HCT116 (cell line): Measurements from ENCODE around the gene MRPS27. TPM values are rescaled to one million over a fixed set of nuclear protein-coding genes. Genes with fewer than 3 reads are reported as not detected.

ENCODE experiments used
- ATAC-seq: fragments of 200-7000 bp; cut with Tn5 transposase; 2 replicates; pipeline ENCODE4 v1.9.1; 2020; ENCODE audit warnings: mild to moderate bottlenecking, moderate library complexity
- BruUV-seq: library from RNA; stranded (reverse); fragments of 400-500 nt; replicated peaks from 2 replicates; lab custom pipeline; 2021; lab: Mats Ljungman, UMichigan
- CTCF ChIA-PET: fragments of 300-600 bp; sonication (Branson Sonifier 250); formaldehyde crosslinking; loops from one replicate; lab custom pipeline; 2021; ENCODE audit warnings: antibody characterized with exemption; lab: Charles Lee
- POLR2A ChIA-PET: fragments of 300-600, 350-600 bp; sonication (Branson Sonifier 250); formaldehyde crosslinking; loops from one replicate; lab custom pipeline; 2021; ENCODE audit warnings: antibody characterized with exemption; lab: Charles Lee
- RAD21 ChIA-PET, 2 experiments: fragments of 300-600 bp; sonication (Branson Sonifier 250); formaldehyde crosslinking; loops; one replicate each; lab custom pipeline; 2023; ENCODE audit warnings: low total read pairs in 2 of 2; ENCODE audit not compliant: uncharacterized antibody in 2 of 2, unreplicated experiment in 2 of 2, low non-redundant PET in 1 of 2; lab: Charles Lee
- DNase-seq: peaks from one replicate; pipeline ENCODE4 v3.0.0-alpha.2; 2010; ENCODE audit warnings: low read depth, low spot score
- H2AFZ ChIP-seq: fragments of 200-600 bp; shearing (Covaris generic), sonication (generic); 2 replicates; pipeline ENCODE4 v1.6.1; 2017; ENCODE audit warnings: low read depth, mixed run types, mixed read lengths, antibody characterized with exemption, low read length; ENCODE audit not compliant: poor library complexity, severe bottlenecking
- H3K27ac ChIP-seq: 2 replicates; pipeline ENCODE4 v1.5.1; 2012; ENCODE audit warnings: low read depth, low read length
- H3K27me3 ChIP-seq: fragments of 200-600 bp; sonication (generic); 2 replicates; pipeline ENCODE4 v1.6.1; 2016; ENCODE audit warnings: mixed run types, low read length, mixed read lengths; ENCODE audit not compliant: insufficient read depth
- H3K36me3 ChIP-seq, 2 experiments: fragments of 200-500 bp in 1 of 2; fragments of 200-600 bp in 1 of 2; sonication (Bioruptor generic) in 1 of 2; sonication (generic) in 1 of 2; 2 replicates each; pipeline versions ENCODE4 v1.5.1 to v1.6.1; 2014 to 2016; ENCODE audit warnings: low read length in 2 of 2, inconsistent platforms in 1 of 2, mixed read lengths in 1 of 2, mixed run types in 1 of 2; ENCODE audit not compliant: insufficient read depth in 2 of 2, control insufficient read depth in 1 of 2
- H3K4me1 ChIP-seq, 2 experiments: fragments of 200-600 bp in 1 of 2; sonication (generic) in 1 of 2; 2 replicates each; pipeline versions ENCODE4 v1.5.1 to v1.6.1; 2012 to 2017; ENCODE audit warnings: low read length in 2 of 2, inconsistent platforms in 1 of 2, mild to moderate bottlenecking in 1 of 2, mixed read lengths in 1 of 2, mixed run types in 1 of 2, moderate library complexity in 1 of 2; ENCODE audit not compliant: insufficient read depth in 2 of 2, control insufficient read depth in 1 of 2
- H3K4me2 ChIP-seq: fragments of 200-600 bp; sonication (generic); 2 replicates; pipeline ENCODE4 v1.6.1; 2017; ENCODE audit warnings: mixed run types, low read length, mixed read lengths
- H3K4me3 ChIP-seq, 2 experiments: fragments of 200-600 bp in 1 of 2; sonication (generic) in 1 of 2; replicated peaks in 1 of 2; 2 replicates each; pipeline ENCODE4 v1.5.1; 2011 to 2016; ENCODE audit warnings: low read length in 2 of 2, control low read depth in 1 of 2, low read depth in 1 of 2, mild to moderate bottlenecking in 1 of 2, mixed read lengths in 1 of 2, mixed run types in 1 of 2
- H3K79me2 ChIP-seq: fragments of 200-600 bp; sonication (generic); 2 replicates; pipeline ENCODE4 v1.6.1; 2017; ENCODE audit warnings: mild to moderate bottlenecking, mixed run types, low read length, moderate library complexity, mixed read lengths; ENCODE audit not compliant: insufficient read depth
- H3K9ac ChIP-seq: fragments of 200-600 bp; sonication (generic); 2 replicates; pipeline ENCODE4 v1.6.1; 2016; ENCODE audit warnings: low read length, mixed read lengths
- H3K9me2 ChIP-seq: fragments of 200-600 bp; sonication (generic), shearing (Covaris generic); 2 replicates; pipeline ENCODE4 v1.6.1; 2017; ENCODE audit warnings: mixed run types, mild to moderate bottlenecking, moderate library complexity; ENCODE audit not compliant: insufficient read depth
- H3K9me3 ChIP-seq, 2 experiments: fragments of 200-500 bp in 1 of 2; fragments of 200-600 bp in 1 of 2; sonication (Bioruptor generic) in 1 of 2; sonication (generic) in 1 of 2; 2 replicates each; pipeline ENCODE4 v1.6.1; 2014 to 2017; ENCODE audit warnings: low read length in 2 of 2, mixed read lengths in 2 of 2, inconsistent platforms in 1 of 2, low read depth in 1 of 2, mild to moderate bottlenecking in 1 of 2, mixed run types in 1 of 2, moderate library complexity in 1 of 2; ENCODE audit not compliant: control insufficient read depth in 1 of 2, insufficient read depth in 1 of 2
- H4K20me1 ChIP-seq: fragments of 200-600 bp; sonication (generic), shearing (Covaris generic); 2 replicates; pipeline ENCODE4 v1.6.1; 2017; ENCODE audit warnings: mixed run types, mild to moderate bottlenecking, moderate library complexity; ENCODE audit not compliant: insufficient read depth
- CEBPB ChIP-seq: IDR thresholded peaks from 2 replicates; pipeline ENCODE4 v1.6.1; 2012; ENCODE audit warnings: low read depth
- ELF1 ChIP-seq: IDR thresholded peaks from 2 replicates; pipeline ENCODE4 v1.6.1; 2012; ENCODE audit warnings: low read depth, borderline replicate concordance
- EZH2 ChIP-seq: fragments of 200-600 bp; sonication (generic); IDR thresholded peaks from 2 replicates; pipeline ENCODE4 v1.6.1; 2017; ENCODE audit warnings: antibody characterized with exemption, mixed run types
- EZH2phosphoT487 ChIP-seq: fragments of 200-600 bp; IDR thresholded peaks from 2 replicates; pipeline ENCODE4 v1.6.1; 2018; ENCODE audit warnings: antibody characterized with exemption, borderline replicate concordance
- JUND ChIP-seq: IDR thresholded peaks from 2 replicates; pipeline ENCODE4 v1.6.1; 2012
- POLR2A ChIP-seq: IDR thresholded peaks from 2 replicates; pipeline ENCODE4 v1.7.0; 2011; ENCODE audit warnings: borderline replicate concordance; ENCODE audit not compliant: insufficient read depth, insufficient read length; ENCODE audit errors: extremely low read depth
- POLR2AphosphoS5 ChIP-seq: IDR thresholded peaks from 2 replicates; pipeline ENCODE4 v1.6.1; 2011; ENCODE audit warnings: mild to moderate bottlenecking, low read depth, low read length, moderate library complexity
- SIN3A ChIP-seq: IDR thresholded peaks from 2 replicates; pipeline ENCODE4 v1.6.1; 2012; ENCODE audit warnings: low read depth
- SP1 ChIP-seq: IDR thresholded peaks from 2 replicates; pipeline ENCODE4 v1.6.1; 2012; ENCODE audit warnings: low read depth
- TCF7L2 ChIP-seq: IDR thresholded peaks from 2 replicates; pipeline ENCODE4 v1.7.0; 2011; ENCODE audit warnings: borderline replicate concordance, inconsistent platforms; ENCODE audit not compliant: insufficient read depth, insufficient read length; ENCODE audit errors: extremely low read depth
- ZFX ChIP-seq: fragments of 450-650 bp; IDR thresholded peaks from 2 replicates; pipeline ENCODE4 v1.6.1; 2017
- ZNF274 ChIP-seq: fragments of 200-500 bp; sonication (Bioruptor generic); IDR thresholded peaks from 2 replicates; pipeline ENCODE4 v1.6.1; 2014; ENCODE audit warnings: mild to moderate bottlenecking, low read depth, low read length, inconsistent platforms
- intact Hi-C: fragments of 100-400 bp; cut with micrococcal nuclease; formaldehyde crosslinking; loops from 2 replicates; pipeline ENCODE4 v1.10.0; 2022
- total RNA-seq: library from RNA; stranded (reverse); gene quantifications from one replicate; pipeline ENCODE4 v1.2.1, GENCODE V29; 2021; ENCODE audit not compliant: unreplicated experiment
- TF ChIP-seq, protein P1 (sequence below): IDR thresholded peaks from 2 replicates; pipeline ENCODE4 v1.6.1; 2012; ENCODE audit warnings: low read depth
- TF ChIP-seq, protein P2 (sequence below): IDR thresholded peaks from 2 replicates; pipeline ENCODE4 v1.6.1; 2011; ENCODE audit warnings: mild to moderate bottlenecking, low read length, moderate library complexity; ENCODE audit not compliant: insufficient replicate concordance; ENCODE audit errors: extremely low read depth

Gene MRPS27
- total RNA-seq, 1 experiment from 2014 or later, result 113 TPM

DNA sequence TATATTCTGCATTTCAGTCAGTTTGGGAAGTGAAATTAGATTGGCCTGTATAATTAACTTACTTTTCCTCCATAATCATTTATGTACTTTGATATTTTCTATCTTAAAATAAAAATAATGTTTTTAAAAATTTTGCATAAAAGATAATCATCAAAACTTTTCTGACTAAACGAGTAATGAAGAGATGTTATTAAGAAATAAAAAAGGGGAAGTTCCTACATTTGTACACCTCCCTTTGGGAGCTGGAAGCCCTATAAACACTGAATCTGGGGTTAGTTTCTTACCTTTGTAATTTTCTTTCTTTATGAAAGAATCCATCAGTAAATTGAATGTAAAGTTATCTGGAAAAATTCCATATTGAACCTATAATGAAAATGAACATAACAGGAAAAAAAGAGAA, 86.2 kb downstream of the MRPS27 start:
- Histone ChIP-seq H3K4me3 (no peak overlapping the region), H3K27ac (peak overlapping the region; percentile 72; the same call in 1 of the 2 replicates), H4K20me1 (no peaks in the 10 kb centered on the region), H3K9me3 (no peaks in the 10 kb centered on the region), H3K27me3 (no peaks in the 10 kb centered on the region), H3K4me1 (peaks cover 38 to 40% of the 10 kb centered on the region in 2 experiments), H3K4me2 (peak overlapping the region; percentile 57), H3K9me2 (no peaks in the 10 kb centered on the region), H3K9ac (peak overlapping the region; percentile 1; the same call in 1 of the 2 replicates), H3K79me2 (peaks cover 14% of the 10 kb centered on the region; the same call in 1 of the 2 replicates), H3K36me3 (peaks cover 0 to 24% of the 10 kb centered on the region in 2 experiments; a peak in 2 of 4 replicates), H2AFZ (no peak overlapping the region)
- RAD21 ChIA-PET, result no interaction called here
- TF ChIP-seq, protein P1, sequence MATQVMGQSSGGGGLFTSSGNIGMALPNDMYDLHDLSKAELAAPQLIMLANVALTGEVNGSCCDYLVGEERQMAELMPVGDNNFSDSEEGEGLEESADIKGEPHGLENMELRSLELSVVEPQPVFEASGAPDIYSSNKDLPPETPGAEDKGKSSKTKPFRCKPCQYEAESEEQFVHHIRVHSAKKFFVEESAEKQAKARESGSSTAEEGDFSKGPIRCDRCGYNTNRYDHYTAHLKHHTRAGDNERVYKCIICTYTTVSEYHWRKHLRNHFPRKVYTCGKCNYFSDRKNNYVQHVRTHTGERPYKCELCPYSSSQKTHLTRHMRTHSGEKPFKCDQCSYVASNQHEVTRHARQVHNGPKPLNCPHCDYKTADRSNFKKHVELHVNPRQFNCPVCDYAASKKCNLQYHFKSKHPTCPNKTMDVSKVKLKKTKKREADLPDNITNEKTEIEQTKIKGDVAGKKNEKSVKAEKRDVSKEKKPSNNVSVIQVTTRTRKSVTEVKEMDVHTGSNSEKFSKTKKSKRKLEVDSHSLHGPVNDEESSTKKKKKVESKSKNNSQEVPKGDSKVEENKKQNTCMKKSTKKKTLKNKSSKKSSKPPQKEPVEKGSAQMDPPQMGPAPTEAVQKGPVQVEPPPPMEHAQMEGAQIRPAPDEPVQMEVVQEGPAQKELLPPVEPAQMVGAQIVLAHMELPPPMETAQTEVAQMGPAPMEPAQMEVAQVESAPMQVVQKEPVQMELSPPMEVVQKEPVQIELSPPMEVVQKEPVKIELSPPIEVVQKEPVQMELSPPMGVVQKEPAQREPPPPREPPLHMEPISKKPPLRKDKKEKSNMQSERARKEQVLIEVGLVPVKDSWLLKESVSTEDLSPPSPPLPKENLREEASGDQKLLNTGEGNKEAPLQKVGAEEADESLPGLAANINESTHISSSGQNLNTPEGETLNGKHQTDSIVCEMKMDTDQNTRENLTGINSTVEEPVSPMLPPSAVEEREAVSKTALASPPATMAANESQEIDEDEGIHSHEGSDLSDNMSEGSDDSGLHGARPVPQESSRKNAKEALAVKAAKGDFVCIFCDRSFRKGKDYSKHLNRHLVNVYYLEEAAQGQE, result no peak
- no peak for TF ChIP-seq CEBPB
- no peak for TF ChIP-seq SP1
- TF ChIP-seq EZH2, result no peak
- TF ChIP-seq, protein P2, sequence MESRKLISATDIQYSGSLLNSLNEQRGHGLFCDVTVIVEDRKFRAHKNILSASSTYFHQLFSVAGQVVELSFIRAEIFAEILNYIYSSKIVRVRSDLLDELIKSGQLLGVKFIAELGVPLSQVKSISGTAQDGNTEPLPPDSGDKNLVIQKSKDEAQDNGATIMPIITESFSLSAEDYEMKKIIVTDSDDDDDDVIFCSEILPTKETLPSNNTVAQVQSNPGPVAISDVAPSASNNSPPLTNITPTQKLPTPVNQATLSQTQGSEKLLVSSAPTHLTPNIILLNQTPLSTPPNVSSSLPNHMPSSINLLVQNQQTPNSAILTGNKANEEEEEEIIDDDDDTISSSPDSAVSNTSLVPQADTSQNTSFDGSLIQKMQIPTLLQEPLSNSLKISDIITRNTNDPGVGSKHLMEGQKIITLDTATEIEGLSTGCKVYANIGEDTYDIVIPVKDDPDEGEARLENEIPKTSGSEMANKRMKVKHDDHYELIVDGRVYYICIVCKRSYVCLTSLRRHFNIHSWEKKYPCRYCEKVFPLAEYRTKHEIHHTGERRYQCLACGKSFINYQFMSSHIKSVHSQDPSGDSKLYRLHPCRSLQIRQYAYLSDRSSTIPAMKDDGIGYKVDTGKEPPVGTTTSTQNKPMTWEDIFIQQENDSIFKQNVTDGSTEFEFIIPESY, result no peak
- no peak for TF ChIP-seq ZNF274
- no peak for TF ChIP-seq ELF1
- TF ChIP-seq POLR2A, result no peak
- no peak for TF ChIP-seq POLR2AphosphoS5
- TF ChIP-seq JUND, result no peak
- TF ChIP-seq EZH2phosphoT487, result no peak
- TF ChIP-seq SIN3A, result no peak
- no peak for TF ChIP-seq ZFX
- TF ChIP-seq TCF7L2, result no peak
- no TSS peak for BruUV-seq
- POLR2A ChIA-PET, result interaction anchor here (1.8 kb wide), 1 partner anchor 14 kb away, joined by 5 read pairs; no protein-coding TSS in a partner anchor
- CTCF ChIA-PET, result interaction anchor here (2.1 kb wide), 1 partner anchor 11 kb away, joined by 6 read pairs; no protein-coding TSS in a partner anchor
- intact Hi-C loops, result no loop called here
- DNase-seq (no peak), ATAC-seq (no peak)
